IgD-negative memory B cell (primary cell): ENCODE measurements around the gene BCL7A. TPM values are rescaled to one million over a fixed set of nuclear protein-coding genes. Genes with fewer than 3 reads are reported as not detected.

Source experiments
- H3K27ac Mint-ChIP-seq, 3 donors: one replicate each; pipeline ENCODE4 v1.8.0; 2020 to 2022; ENCODE audit warnings: mild to moderate bottlenecking in 3 of 3, mixed read lengths in 3 of 3, moderate library complexity in 1 of 3
- H3K27me3 Mint-ChIP-seq: one replicate; pipeline ENCODE4 v1.8.0; 2021; ENCODE audit warnings: mixed read lengths
- H3K36me3 Mint-ChIP-seq: one replicate; pipeline ENCODE4 v1.8.0; 2020; ENCODE audit warnings: mild to moderate bottlenecking, mixed read lengths
- H3K4me1 Mint-ChIP-seq, 3 donors: one replicate each; pipeline ENCODE4 v1.8.0; 2020 to 2022; ENCODE audit warnings: mixed read lengths in 3 of 3, mild to moderate bottlenecking in 1 of 3
- H3K4me3 Mint-ChIP-seq, 4 donors: one replicate each; pipeline ENCODE4 v1.8.0; 2020 to 2022; ENCODE audit warnings: mild to moderate bottlenecking in 4 of 4, mixed read lengths in 4 of 4, moderate library complexity in 3 of 4
- H3K9me3 Mint-ChIP-seq, 3 donors: one replicate each; pipeline ENCODE4 v1.8.0; 2020 to 2021; ENCODE audit warnings: mixed read lengths in 3 of 3, mild to moderate bottlenecking in 1 of 3
- polyA plus RNA-seq: library from polyadenylated mRNA; unstranded; fragments of 300-500 nt; fragmentation: Illumina TruSeq; gene quantifications from one replicate; pipeline ENCODE4 v1.2.3, GENCODE V29; 2021

The BCL7A gene
- polyA plus RNA-seq, 1 donor from 2014 or later = 18.7 TPM

DNA sequence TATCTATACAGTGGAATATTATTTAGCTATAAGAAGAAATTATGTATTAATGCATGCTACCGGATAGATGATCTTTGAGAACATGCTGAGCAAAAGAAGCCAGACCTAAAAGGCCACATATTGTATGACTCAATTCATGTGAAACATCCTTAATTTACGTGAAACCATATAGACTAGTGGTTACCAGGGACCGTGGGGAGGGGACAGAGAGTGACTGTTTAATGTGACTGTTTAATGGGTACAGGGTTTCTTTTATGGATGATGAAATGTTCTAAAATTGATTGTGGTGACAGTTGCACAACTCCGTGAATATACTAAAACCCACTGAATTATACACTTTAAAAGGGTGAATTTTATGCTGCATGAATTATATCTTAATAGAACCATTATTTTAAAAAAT is 8.5 kb upstream of the BCL7A start:
- Mint-ChIP-seq H3K36me3 (no peaks in the 10 kb centered on the region), H3K27me3 (peaks cover 10% of the 10 kb centered on the region), H3K4me3 (peak overlapping the region in 1 of 4 donors; percentile 64), H3K9me3 (no peaks in the 10 kb centered on the region), H3K4me1 (peaks cover 5 to 9% (median 6%) of the 10 kb centered on the region in 3 donors), H3K27ac (no peak overlapping the region)

DNA sequence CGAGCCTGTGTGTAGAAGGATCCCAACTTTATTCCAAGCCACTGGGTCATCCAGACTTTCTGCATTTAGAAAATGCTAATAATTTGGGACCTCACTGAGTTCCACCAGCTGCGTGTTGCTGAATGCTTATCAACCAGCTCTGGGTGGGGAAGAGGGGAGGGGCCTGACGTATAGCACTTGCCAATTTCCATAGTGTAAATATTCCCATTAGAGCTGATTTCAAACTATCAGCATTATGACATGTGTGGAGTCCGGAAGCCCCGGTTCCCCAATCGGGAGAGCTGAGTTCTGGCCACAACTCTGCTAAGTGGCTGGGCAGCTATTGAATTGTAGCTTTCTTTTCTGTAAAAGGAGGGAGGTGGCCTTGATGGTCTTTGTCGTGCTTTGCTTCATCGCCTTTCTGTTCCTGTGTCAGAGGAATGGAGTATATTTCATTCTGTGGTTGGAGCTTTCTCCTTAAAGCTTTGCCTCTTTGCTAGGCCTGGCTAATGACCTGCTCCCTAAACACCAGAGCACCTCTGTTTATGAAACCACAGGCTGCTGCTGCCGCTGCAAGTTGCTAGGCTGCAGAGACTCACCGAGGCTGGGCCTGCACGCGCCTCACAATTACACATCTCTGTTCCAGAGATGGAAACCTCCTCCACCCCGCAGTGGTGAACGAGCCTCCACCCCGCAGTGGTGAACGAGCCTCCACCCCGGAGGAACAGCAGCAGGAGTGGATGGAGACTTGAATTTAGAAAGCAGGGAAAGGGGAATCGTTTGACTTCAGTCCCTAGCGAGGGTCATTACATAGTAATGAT is 7.7 kb upstream of the BCL7A start:
- Mint-ChIP-seq H3K27me3 (peaks cover 6% of the 10 kb centered on the region), H3K27ac (peak overlapping the region in 1 of 3 donors; percentile 53), H3K4me1 (peaks cover under 1 to 4% (median 2%) of the 10 kb centered on the region in 3 donors), H3K36me3 (no peaks in the 10 kb centered on the region), H3K4me3 (no peak overlapping the region), H3K9me3 (peaks cover 0 to 4% (median 4%) of the 10 kb centered on the region in 3 donors)

DNA sequence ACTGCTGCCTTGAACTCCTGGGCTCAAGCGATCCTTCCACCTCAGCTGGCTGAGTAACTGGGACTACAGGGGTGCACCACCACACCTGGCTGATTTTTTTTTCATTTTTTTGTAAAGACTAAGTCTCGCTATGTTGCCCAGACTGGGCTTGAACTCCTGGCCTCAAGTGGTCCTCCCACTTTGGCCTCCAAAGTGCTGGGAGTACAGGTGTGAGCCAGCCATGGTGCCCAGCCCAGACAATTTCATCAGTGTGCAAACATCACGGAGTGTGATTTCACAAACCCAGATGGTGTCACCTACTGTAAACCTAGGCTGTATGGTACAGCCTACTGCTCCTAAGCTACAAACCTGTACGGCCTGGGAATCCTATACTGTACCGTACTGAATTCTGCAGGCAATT is 6.9 kb upstream of the BCL7A start:
- peaks cover 0 to 5% (median 4%) of the 10 kb centered on the region in 3 donors for H3K9me3 Mint-ChIP-seq
- H3K4me1 Mint-ChIP-seq = peaks cover 0 to 4% (median 2%) of the 10 kb centered on the region in 3 donors
- peaks cover 3% of the 10 kb centered on the region for H3K36me3 Mint-ChIP-seq
- no peak overlapping the region for H3K27ac Mint-ChIP-seq
- H3K4me3 Mint-ChIP-seq = no peak overlapping the region
- H3K27me3 Mint-ChIP-seq = peaks cover 5% of the 10 kb centered on the region

DNA sequence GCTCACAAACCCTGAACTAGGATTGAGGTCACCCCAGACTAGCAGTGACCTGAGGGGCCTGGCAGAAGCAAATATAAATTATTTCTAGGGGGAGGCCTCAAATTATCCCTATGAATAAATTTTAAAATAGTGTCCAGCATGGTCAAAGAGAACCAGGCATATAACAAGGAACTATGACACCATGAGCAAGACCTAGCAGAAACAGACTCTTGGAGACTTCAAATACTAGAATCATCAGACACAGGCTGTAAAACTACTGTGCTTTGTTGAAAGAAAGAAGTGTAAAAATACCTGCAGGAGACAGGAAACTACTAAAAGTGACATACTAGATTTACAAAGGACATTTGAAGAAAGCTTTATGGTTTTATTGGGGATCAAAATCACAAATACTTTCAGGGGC is 3.2 kb upstream of the BCL7A start:
- Mint-ChIP-seq H3K27ac (peak overlapping the region in 1 of 3 donors; percentile 41), H3K27me3 (peaks cover 11% of the 10 kb centered on the region), H3K36me3 (peaks cover 5% of the 10 kb centered on the region), H3K4me1 (peaks cover 7 to 11% (median 9%) of the 10 kb centered on the region in 3 donors), H3K9me3 (peaks cover 0 to 5% (median 4%) of the 10 kb centered on the region in 3 donors), H3K4me3 (peak overlapping the region in 1 of 4 donors; percentile 6)

DNA sequence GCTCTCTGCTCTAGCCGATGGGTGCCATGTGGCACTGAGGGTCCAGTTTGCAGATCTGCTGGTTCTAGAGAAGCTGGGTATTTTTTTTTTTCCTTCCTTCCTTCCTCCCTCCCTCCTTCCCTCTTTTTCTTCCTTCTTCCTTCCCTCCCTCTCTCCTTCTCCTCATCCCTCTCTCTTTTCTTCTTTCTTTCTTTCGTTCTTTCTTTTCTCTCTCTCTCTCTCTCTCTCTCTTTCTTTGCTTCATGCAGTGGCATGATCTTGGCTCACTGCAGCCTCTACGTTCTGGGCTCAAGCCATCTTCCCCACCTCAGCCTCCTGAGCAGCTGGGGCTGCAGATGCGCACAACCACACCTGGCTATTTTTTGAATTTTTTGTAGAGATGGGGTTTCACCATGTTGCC is 2.7 kb upstream of the BCL7A start:
- H3K4me1 Mint-ChIP-seq = peaks cover 7 to 12% (median 9%) of the 10 kb centered on the region in 3 donors
- peaks cover 12% of the 10 kb centered on the region for H3K27me3 Mint-ChIP-seq
- H3K9me3 Mint-ChIP-seq = peaks cover 0 to 5% (median 4%) of the 10 kb centered on the region in 3 donors
- H3K27ac Mint-ChIP-seq = peak overlapping the region in 2 of 3 donors; percentile 22 to 41
- H3K36me3 Mint-ChIP-seq = peaks cover 5% of the 10 kb centered on the region
- peak overlapping the region in 1 of 4 donors; percentile 6 for H3K4me3 Mint-ChIP-seq

DNA sequence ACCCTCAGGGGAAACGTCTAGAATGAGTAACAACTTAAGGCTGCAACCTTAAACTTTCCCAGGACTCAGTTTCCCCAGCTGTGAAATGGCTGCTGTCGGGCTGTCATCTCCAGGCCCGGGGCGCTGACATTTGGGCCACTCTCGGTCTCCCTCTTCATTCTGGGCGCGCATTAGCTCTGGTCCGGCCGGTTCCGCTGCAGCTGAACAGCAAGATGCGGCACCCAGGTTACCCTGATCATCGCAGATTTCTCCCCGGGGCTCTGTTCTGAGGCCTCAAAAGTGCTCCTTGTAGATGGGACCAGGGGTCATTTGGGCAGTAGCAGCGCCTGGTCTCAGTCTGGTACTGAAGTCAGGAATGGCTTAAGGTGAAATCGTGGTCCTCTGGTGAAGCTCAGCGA is 890 bp upstream of the BCL7A start:
- Mint-ChIP-seq H3K27me3 (peaks cover 12% of the 10 kb centered on the region), H3K9me3 (peaks cover 0 to 5% (median 4%) of the 10 kb centered on the region in 3 donors), H3K4me3 (peak overlapping the region; percentile 87 to 95 (median 93)), H3K4me1 (peaks cover 13 to 17% (median 14%) of the 10 kb centered on the region in 3 donors), H3K27ac (peak overlapping the region; percentile 34 to 97 (median 91)), H3K36me3 (peaks cover 5% of the 10 kb centered on the region)

DNA sequence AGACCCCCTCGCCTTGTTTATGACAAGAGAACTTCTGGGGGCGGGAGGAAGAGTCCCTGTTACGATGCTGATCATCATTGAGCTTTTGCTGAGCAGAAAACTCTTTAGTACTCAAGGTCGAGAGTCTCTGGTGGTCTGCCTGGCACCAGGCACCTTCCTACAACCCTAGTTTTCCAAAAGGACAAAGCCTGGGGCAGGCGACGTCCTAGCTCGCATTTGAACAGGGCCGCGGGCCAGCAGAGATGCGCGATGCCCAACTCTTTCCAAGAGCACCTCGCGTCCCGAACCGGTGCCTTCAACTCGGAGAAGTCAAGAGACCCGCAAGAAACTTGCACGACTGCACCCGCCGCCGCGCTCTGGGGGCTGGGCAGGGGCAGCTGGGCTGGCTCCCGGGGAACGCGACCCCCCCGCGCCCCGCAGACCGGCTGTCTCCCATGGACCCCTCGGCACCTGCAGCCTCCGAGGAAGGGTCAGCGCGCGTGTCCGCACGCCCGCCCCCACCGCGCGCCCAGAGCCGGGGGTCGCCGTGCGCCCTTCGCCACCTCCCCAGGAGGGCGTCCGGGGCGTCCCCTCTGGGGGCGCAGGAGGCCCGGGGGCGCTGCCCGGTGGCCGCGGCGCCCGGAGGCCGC is 377 bp upstream of the BCL7A start:
- H3K27me3 Mint-ChIP-seq = peaks cover 12% of the 10 kb centered on the region
- H3K4me3 Mint-ChIP-seq = peak overlapping the region; percentile 87 to 95 (median 93)
- H3K36me3 Mint-ChIP-seq = peaks cover 5% of the 10 kb centered on the region
- H3K4me1 Mint-ChIP-seq = peaks cover 13 to 17% (median 16%) of the 10 kb centered on the region in 3 donors
- peak overlapping the region; percentile 34 to 97 (median 91) for H3K27ac Mint-ChIP-seq
- H3K9me3 Mint-ChIP-seq = peaks cover 0 to 5% (median 4%) of the 10 kb centered on the region in 3 donors

DNA sequence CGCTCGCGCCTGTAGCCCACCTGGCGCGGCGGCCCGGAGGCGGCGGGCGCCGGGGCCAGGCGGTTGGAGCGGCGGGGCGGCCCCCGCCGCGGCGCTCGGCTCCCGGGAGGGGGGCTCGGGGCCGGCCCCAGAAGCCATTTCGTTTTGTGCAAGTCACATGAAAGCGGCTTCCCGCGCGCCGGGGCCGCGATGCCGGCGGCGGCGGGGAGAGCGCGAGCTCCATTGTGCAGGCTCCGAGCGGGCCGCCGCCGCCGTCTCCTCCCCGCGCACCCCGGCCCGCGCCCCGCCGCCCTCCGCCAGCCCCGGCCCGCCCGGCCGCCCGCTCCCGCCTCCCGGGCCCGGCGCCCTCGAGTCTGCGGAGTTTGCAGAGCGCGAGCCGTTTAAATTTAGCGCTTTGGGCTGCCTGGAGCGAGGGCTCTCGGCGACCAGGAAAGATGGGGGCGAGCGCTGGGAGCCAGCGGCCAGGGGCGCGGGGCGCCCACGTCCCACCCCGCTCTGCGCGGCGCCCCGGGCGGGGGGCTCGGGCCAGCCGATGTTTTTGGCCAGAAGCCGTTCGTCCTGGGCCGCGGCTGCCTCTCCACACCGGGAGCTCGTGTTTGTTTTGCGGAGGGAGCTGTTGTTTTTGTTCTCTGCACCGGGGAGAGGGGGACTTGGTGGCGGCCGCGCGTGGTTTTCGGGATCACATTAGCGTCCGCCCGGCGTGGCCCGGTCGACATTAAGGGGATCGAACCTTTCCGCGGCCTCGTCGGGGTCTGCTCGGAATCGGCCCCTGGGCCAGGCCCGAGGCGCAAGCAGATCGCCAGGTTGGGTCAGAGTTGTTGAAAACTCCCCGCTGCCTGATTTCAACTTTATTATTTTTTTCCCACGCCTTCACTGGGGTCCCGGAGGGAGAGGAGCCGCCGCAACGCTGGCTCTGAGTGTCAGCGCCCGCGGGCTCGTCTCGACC is 982 bp downstream of the BCL7A start:
- H3K36me3 Mint-ChIP-seq = peaks cover 8% of the 10 kb centered on the region
- H3K27me3 Mint-ChIP-seq = peaks cover 11% of the 10 kb centered on the region
- H3K4me3 Mint-ChIP-seq = peak overlapping the region; percentile 86 to 98 (median 93)
- H3K27ac Mint-ChIP-seq = peak overlapping the region in 2 of 3 donors; percentile 90 to 95
- H3K4me1 Mint-ChIP-seq = peaks cover 20 to 29% (median 25%) of the 10 kb centered on the region in 3 donors
- peaks cover 0 to 5% (median 4%) of the 10 kb centered on the region in 3 donors for H3K9me3 Mint-ChIP-seq

DNA sequence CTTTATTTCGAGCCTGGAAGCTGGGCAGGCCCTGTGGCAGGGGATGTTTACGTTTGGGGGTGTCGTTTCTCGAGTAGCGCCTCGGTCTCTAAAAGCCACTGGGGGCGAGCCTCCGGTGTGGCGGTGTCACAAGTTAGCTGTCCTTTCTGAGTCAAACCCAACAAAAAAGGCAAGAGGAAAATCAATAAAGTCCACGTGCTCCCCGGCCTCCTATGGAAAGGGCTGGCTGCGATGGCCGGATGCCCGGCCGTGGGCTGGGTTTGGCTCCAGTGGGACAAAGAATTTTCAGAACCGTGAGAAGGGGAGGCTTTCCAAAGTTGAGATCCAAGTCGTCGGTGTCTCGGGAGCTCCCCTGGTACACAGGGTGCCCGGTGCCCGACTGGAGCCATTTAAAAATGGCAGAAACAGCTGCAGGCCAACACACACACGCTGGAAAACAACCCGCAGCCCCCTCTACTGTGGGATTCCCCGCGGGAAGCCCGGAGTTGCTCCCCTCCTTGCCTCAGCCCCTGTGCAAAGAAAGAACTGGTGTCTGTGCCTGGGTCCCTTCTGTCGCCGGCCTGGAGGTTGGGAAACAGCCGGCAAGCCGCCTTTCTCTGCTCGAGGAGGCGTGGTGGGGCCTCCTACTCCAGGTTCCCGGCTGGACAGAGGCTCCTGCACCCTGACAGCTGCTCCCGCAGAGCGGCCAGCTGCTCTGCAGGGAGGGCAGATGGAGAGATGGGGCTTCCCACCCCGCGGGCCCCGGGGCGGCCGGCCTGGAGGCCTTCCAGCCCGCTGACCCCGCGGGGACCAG is 1.9 kb downstream of the BCL7A start:
- H3K36me3 Mint-ChIP-seq = peaks cover 8% of the 10 kb centered on the region
- peak overlapping the region; percentile 86 to 98 (median 93) for H3K4me3 Mint-ChIP-seq
- peaks cover 0 to 3% (median 2%) of the 10 kb centered on the region in 3 donors for H3K9me3 Mint-ChIP-seq
- peaks cover 12% of the 10 kb centered on the region for H3K27me3 Mint-ChIP-seq
- peaks cover 27 to 31% (median 27%) of the 10 kb centered on the region in 3 donors for H3K4me1 Mint-ChIP-seq
- peak overlapping the region; percentile 31 to 95 (median 90) for H3K27ac Mint-ChIP-seq

DNA sequence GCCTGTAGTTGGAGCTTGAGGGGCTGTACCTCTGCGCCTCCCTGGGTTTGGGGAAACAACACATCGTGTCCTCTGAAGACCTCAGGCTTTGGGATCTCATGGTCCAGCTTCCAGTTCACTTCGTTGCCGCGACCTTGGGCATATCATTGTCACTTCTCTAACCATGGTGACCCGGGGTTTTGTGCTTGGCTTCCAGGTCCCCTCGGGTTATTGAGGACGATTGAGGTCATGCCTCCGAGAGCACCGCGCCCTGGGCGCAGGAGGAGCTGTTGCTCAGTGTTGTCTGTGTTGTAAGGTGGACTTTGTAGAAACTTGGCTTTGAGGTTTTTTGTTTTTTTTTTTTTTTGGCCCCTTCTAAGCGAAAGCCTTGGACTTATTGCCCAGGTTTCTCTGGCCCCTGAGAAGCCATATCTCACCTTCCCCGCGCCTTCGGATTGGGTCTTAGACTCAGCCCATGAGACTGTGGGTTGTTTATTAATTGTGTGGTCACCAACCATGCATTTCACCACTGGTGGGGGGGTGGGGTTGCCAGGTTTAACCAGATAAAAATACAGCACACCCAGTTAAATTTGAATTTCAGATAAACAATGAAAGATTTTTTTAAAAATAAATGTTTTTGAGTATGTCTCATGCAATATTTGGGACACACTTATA is 2.6 kb downstream of the BCL7A start:
- H3K27me3 Mint-ChIP-seq = peaks cover 19% of the 10 kb centered on the region
- peak overlapping the region; percentile 64 to 95 (median 76) for H3K27ac Mint-ChIP-seq
- peaks cover 34 to 38% (median 34%) of the 10 kb centered on the region in 3 donors for H3K4me1 Mint-ChIP-seq
- H3K9me3 Mint-ChIP-seq = no peaks in the 10 kb centered on the region
- peaks cover 8% of the 10 kb centered on the region for H3K36me3 Mint-ChIP-seq
- peak overlapping the region; percentile 71 to 98 (median 82) for H3K4me3 Mint-ChIP-seq

DNA sequence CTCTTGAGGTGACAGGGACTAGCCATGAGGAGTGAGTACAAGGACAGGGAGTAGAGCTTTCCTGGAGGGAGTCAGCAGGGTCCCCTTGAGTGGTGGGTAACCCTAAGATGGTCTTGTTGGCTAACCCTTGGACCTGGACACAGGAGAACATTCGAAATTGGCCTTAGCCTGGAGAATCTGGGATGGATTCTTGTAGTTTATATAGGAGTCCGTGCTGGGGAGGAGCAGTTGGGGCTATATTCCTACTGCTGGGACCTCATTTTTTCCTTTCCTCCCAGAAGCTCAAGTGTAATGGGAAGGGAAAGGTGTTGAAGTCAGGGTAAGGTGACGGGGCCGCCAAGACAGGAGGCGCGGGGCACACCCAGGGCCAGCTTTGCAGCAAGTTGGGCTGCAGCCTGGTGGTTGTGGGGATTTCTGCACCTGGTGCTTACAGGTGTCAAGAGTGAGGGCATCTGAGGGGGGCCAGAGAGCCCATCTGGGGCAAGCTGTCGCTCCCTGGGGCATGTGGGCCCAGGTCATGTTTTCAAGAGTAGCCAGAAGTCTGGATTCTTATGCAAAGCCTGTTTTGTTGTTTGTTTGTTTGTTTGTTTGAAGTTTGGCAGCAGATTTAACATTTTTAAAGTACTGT is 5.1 kb downstream of the BCL7A start:
- peaks cover 15% of the 10 kb centered on the region for H3K27me3 Mint-ChIP-seq
- no peaks in the 10 kb centered on the region for H3K9me3 Mint-ChIP-seq
- peak overlapping the region in 1 of 3 donors; percentile 76 for H3K27ac Mint-ChIP-seq
- peaks cover 38 to 45% (median 41%) of the 10 kb centered on the region in 3 donors for H3K4me1 Mint-ChIP-seq
- peak overlapping the region in 2 of 4 donors; percentile 56 to 81 for H3K4me3 Mint-ChIP-seq
- H3K36me3 Mint-ChIP-seq = peaks cover 5% of the 10 kb centered on the region

DNA sequence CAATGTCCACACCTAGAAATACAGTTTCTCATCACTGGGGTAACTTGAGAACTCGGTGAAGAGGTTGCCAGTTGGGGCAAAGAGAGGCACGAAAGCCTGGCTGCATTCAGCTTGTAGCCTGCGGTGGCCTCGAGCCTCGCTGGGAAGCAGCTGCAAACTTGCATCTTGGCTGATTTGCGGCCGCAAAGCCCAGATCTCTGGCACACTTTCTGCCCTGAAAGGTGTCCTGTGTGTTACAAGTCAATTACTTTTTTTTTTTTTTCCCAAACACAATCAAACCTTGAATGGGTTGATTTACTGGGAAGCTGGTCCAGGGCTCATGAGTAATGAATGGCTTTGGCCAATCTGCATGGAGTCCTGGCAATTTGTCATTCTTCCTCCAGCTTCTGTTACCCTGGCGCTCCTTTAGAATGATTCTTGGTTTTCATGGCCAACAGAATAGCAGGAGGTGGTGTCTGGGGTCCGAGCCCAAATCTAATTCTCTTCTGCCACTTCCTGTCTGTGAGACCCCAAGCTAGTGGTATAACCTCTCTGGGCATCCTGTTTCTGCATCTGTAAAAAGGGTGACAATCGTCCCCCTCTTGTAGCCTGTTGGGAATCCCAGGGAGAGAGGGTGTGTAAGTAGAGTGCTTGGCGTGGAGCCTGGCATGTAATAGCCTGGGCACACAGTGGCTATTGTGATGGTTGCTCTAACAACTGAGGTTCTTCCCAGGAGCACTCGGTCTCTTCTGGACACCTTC is 6.7 kb downstream of the BCL7A start:
- Mint-ChIP-seq H3K27ac (peak overlapping the region; percentile 39 to 76 (median 40)), H3K4me3 (peak overlapping the region in 3 of 4 donors; percentile 12 to 73 (median 44)), H3K9me3 (no peaks in the 10 kb centered on the region), H3K36me3 (peaks cover 4% of the 10 kb centered on the region), H3K4me1 (peaks cover 42 to 47% (median 45%) of the 10 kb centered on the region in 3 donors), H3K27me3 (peaks cover 10% of the 10 kb centered on the region)
